HEK293 (cell line): ENCODE measurements around the gene NSG1.

ENCODE experiments used
- CTCF ChIA-PET: fragments of 350-600 bp; formaldehyde crosslinking; extraction: SDS; loops from one replicate; lab custom pipeline; 2021; ENCODE audit warnings: antibody characterized with exemption; lab: Yijun Ruan, JAX
- POLR2A ChIA-PET: fragments of 300-600 bp; formaldehyde crosslinking; extraction: SDS; loops from one replicate; lab custom pipeline; 2020; ENCODE audit warnings: antibody characterized with exemption, inconsistent platforms; lab: Yijun Ruan, JAX
- H3K27ac ChIP-seq: fragments of 200-500 bp; sonication (Bioruptor generic); 2 replicates; pipeline ENCODE4 v1.5.1; 2014; ENCODE audit warnings: low read depth, low read length, control low read depth, inconsistent platforms; ENCODE audit errors: extremely low read depth
- H3K36me3 ChIP-seq, 2 experiments: fragments of 200-500 bp in 1 of 2; sonication (Bioruptor generic) in 1 of 2; 1 replicate in 1 of 2; 2 replicates in 1 of 2; pipeline ENCODE4 v1.5.1; 2014 to 2017; ENCODE audit warnings: inconsistent platforms in 2 of 2, low read length in 2 of 2; ENCODE audit not compliant: control insufficient read depth in 2 of 2, insufficient read depth in 1 of 2
- H3K4me1 ChIP-seq: fragments of 200-500 bp; sonication (Bioruptor generic); 2 replicates; pipeline ENCODE4 v1.5.1; 2014; ENCODE audit warnings: mild to moderate bottlenecking, low read length, inconsistent platforms; ENCODE audit not compliant: control insufficient read depth, insufficient read depth
- H3K4me3 ChIP-seq: 2 replicates; pipeline ENCODE4 v1.5.1; 2011; ENCODE audit warnings: low read depth, mild to moderate bottlenecking, control low read depth, low read length, moderate library complexity
- H3K9me3 ChIP-seq: fragments of 200-500 bp; sonication (Bioruptor generic); 2 replicates; pipeline ENCODE4 v1.5.1; 2014; ENCODE audit warnings: low read depth, low read length, inconsistent platforms; ENCODE audit not compliant: control insufficient read depth, insufficient read depth
- INSM2 ChIP-seq: fragments of 450-650 bp; formaldehyde crosslinking; IDR thresholded peaks from 2 replicates; pipeline ENCODE4 v1.5.1; 2016; ENCODE audit warnings: missing biosample characterization, missing genetic modification characterization
- KLF10 ChIP-seq: fragments of 450-650 bp; IDR thresholded peaks from 2 replicates; pipeline ENCODE4 v1.5.1; 2018; ENCODE audit warnings: missing biosample characterization, mild to moderate bottlenecking, missing genetic modification characterization
- OVOL3 ChIP-seq: fragments of 450-650 bp; formaldehyde crosslinking; IDR thresholded peaks from 2 replicates; pipeline ENCODE4 v1.5.1; 2016; ENCODE audit warnings: missing biosample characterization, missing genetic modification characterization
- PRDM4 ChIP-seq: fragments of 450-650 bp; formaldehyde crosslinking; IDR thresholded peaks from 2 replicates; pipeline ENCODE4 v1.5.1; 2017; ENCODE audit warnings: missing biosample characterization, missing genetic modification characterization
- TRIM28 ChIP-seq: IDR thresholded peaks from 2 replicates; pipeline ENCODE4 v1.6.1; 2011; ENCODE audit warnings: low read length, control low read depth, borderline replicate concordance
- ZBTB11 ChIP-seq: fragments of 450-650 bp; formaldehyde crosslinking; conservative IDR thresholded peaks from 2 replicates; pipeline ENCODE4 v1.5.1; 2016; ENCODE audit warnings: low read depth, missing biosample characterization, missing genetic modification characterization
- ZBTB17 ChIP-seq: fragments of 450-650 bp; formaldehyde crosslinking; IDR thresholded peaks from 2 replicates; pipeline ENCODE4 v1.5.1; 2016; ENCODE audit warnings: missing biosample characterization, missing genetic modification characterization
- ZBTB21 ChIP-seq: fragments of 450-650 bp; formaldehyde crosslinking; IDR thresholded peaks from 2 replicates; pipeline ENCODE4 v1.5.1; 2017; ENCODE audit warnings: missing biosample characterization, missing genetic modification characterization
- ZFHX2 ChIP-seq: fragments of 450-650 bp; formaldehyde crosslinking; conservative IDR thresholded peaks from 2 replicates; pipeline ENCODE4 v1.5.1; 2016; ENCODE audit warnings: missing biosample characterization, missing genetic modification characterization
- ZNF10 ChIP-seq: fragments of 450-650 bp; formaldehyde crosslinking; IDR thresholded peaks from 2 replicates; pipeline ENCODE4 v1.5.1; 2017; ENCODE audit warnings: missing biosample characterization, missing genetic modification characterization
- ZNF121 ChIP-seq: fragments of 450-650 bp; formaldehyde crosslinking; IDR thresholded peaks from 2 replicates; pipeline ENCODE4 v1.5.1; 2016; ENCODE audit warnings: missing biosample characterization, missing genetic modification characterization
- ZNF221 ChIP-seq: fragments of 450-650 bp; formaldehyde crosslinking; IDR thresholded peaks from 2 replicates; pipeline ENCODE4 v1.5.1; 2017; ENCODE audit warnings: missing biosample characterization, missing genetic modification characterization, borderline replicate concordance
- ZNF23 ChIP-seq: fragments of 450-650 bp; formaldehyde crosslinking; IDR thresholded peaks from 2 replicates; pipeline ENCODE4 v1.5.1; 2016; ENCODE audit warnings: missing biosample characterization, missing genetic modification characterization, borderline replicate concordance
- ZNF354C ChIP-seq: fragments of 450-650 bp; formaldehyde crosslinking; IDR thresholded peaks from 2 replicates; pipeline ENCODE4 v1.5.1; 2016; ENCODE audit warnings: missing biosample characterization, missing genetic modification characterization, low read depth, borderline replicate concordance
- ZNF48 ChIP-seq: fragments of 450-650 bp; formaldehyde crosslinking; IDR thresholded peaks from 2 replicates; pipeline ENCODE4 v1.5.1; 2016; ENCODE audit warnings: missing biosample characterization, missing genetic modification characterization
- ZNF513 ChIP-seq: fragments of 450-650 bp; IDR thresholded peaks from 2 replicates; pipeline ENCODE4 v1.5.1; 2018; ENCODE audit warnings: missing biosample characterization, missing genetic modification characterization
- ZNF571 ChIP-seq: fragments of 450-650 bp; formaldehyde crosslinking; IDR thresholded peaks from 2 replicates; pipeline ENCODE4 v1.5.0; 2017; ENCODE audit warnings: missing biosample characterization, missing genetic modification characterization
- ZNF692 ChIP-seq: fragments of 450-650 bp; formaldehyde crosslinking; IDR thresholded peaks from 2 replicates; pipeline ENCODE4 v1.5.1; 2016; ENCODE audit warnings: missing biosample characterization, missing genetic modification characterization
- ZNF777 ChIP-seq: fragments of 450-650 bp; formaldehyde crosslinking; IDR thresholded peaks from 2 replicates; pipeline ENCODE4 v1.5.1; 2017; ENCODE audit warnings: missing biosample characterization, missing genetic modification characterization, borderline replicate concordance

The NSG1 gene

GRCh38 chr4:4390515-4391240 lies 3.8 kb downstream of the NSG1 start (continued):
- TF ChIP-seq ZBTB11 (tag by site-specific recombination) (no peak), ZNF10 (no peak)

GRCh38 chr4:4391866-4392265 lies 5.0 kb downstream of the NSG1 start:
- ChIA-PET CTCF (no interaction called here), POLR2A (no interaction called here)
- Histone ChIP-seq H3K4me1 (no peaks in the 10 kb centered on the region), H3K27ac (no peak overlapping the region), H3K4me3 (no peak overlapping the region), H3K9me3 (no peaks in the 10 kb centered on the region), H3K36me3 (peaks cover 0 to 5% of the 10 kb centered on the region in 2 experiments; a peak in 1 of 3 replicates)
- TF ChIP-seq OVOL3 (tag by site-specific recombination) = no peak
- TF ChIP-seq ZNF571 (tag by site-specific recombination) = no peak
- TF ChIP-seq INSM2 (tag by site-specific recombination) = no peak
- TF ChIP-seq ZBTB21 (tag by site-specific recombination) = no peak
- TF ChIP-seq ZNF121 = no peak
- TF ChIP-seq ZNF48 (tag by site-specific recombination) = no peak
- TF ChIP-seq KLF10 = no peak
- no peak for TF ChIP-seq ZNF513
- no peak for TF ChIP-seq ZNF23 (tag by site-specific recombination)
- TF ChIP-seq ZNF221 (tag by site-specific recombination) = no peak
- no peak for TF ChIP-seq PRDM4 (tag by site-specific recombination)
- no peak for TF ChIP-seq ZFHX2 (tag by site-specific recombination)
- no peak for TF ChIP-seq ZNF692 (tag by site-specific recombination)
- TF ChIP-seq ZNF354C = no peak
- TF ChIP-seq ZNF777 (tag by site-specific recombination) = no peak
- no peak for TF ChIP-seq TRIM28
- TF ChIP-seq ZBTB17 (tag by site-specific recombination) = no peak
